Epithelial cell of proximal tubule (primary cell): ENCODE results near the gene PHB1. TPM values are rescaled to one million over a fixed set of nuclear protein-coding genes. Genes with fewer than 3 reads are reported as not detected.
"Not testable (repeated sequence)": the region's sequence is repeated elsewhere in the genome, so short reads cannot be mapped to it uniquely, and the experiment has no call there.

Experiments used
- DNase-seq: peaks from one replicate; pipeline ENCODE4 v3.0.0-alpha.2; 2011; ENCODE audit warnings: low read depth
- H3K4me3 ChIP-seq: 2 replicates; pipeline ENCODE4 v1.5.1; 2011; ENCODE audit warnings: low read depth, mild to moderate bottlenecking, low read length
- CTCF ChIP-seq: conservative IDR thresholded peaks from 2 replicates; pipeline ENCODE4 v1.5.1; 2012; ENCODE audit warnings: low read depth, mild to moderate bottlenecking, low read length
- total RNA-seq: library from RNA; depleted of rRNA; stranded (reverse); fragments of >200 nt; gene quantifications from 2 replicates; pipeline ENCODE4 v1.2.3, GENCODE V29; 2015

Gene PHB1
- total RNA-seq, 1 donor from 2014 or later, result 166 TPM

- no peak overlapping the region for H3K4me3 ChIP-seq
- no peak for TF ChIP-seq CTCF
- no peak for DNase-seq
Observed at GRCh38 chr17:49373115-49373514, 41.6 kb downstream of the PHB1 start.

GRCh38 chr17:49372425-49372824 lies 42.3 kb downstream of the PHB1 start:
- H3K4me3 ChIP-seq, result no peak overlapping the region
- TF ChIP-seq CTCF, result no peak
- no peak for DNase-seq

GRCh38 chr17:49370971-49371834 lies 43.5 kb downstream of the PHB1 start:
- no peak for TF ChIP-seq CTCF
- H3K4me3 ChIP-seq, result no peak overlapping the region
- DNase-seq, result no peak

- no peak overlapping the region for H3K4me3 ChIP-seq
- TF ChIP-seq CTCF, result no peak
- no peak for DNase-seq
Observed at GRCh38 chr17:49369760-49370159, 44.9 kb downstream of the PHB1 start.

GRCh38 chr17:49369089-49369488 lies 45.6 kb downstream of the PHB1 start:
- TF ChIP-seq CTCF, result no peak
- no peak overlapping the region for H3K4me3 ChIP-seq
- no peak for DNase-seq

- no peak overlapping the region for H3K4me3 ChIP-seq
- TF ChIP-seq CTCF, result peak; percentile 50
- no peak for DNase-seq
Observed at GRCh38 chr17:49365667-49366066, 49.0 kb downstream of the PHB1 start.

- not testable (repeated sequence) for H3K4me3 ChIP-seq, DNase-seq
Observed at GRCh38 chr17:49365126-49365525, 49.6 kb downstream of the PHB1 start.
